EL (cell line): ENCODE results near the gene PRRG3.

Experiments used
- DNase-seq: peaks from one replicate; pipeline ENCODE4 v3.0.0-alpha.2; 2016

Gene PRRG3

GRCh38 chrX:151710457-151710856 is 15.2 kb downstream of the PRRG3 start:
- DNase-seq = no peak

GRCh38 chrX:151711154-151711553 is 15.9 kb downstream of the PRRG3 start:
- DNase-seq = no peak

- DNase-seq = no peak
These were observed 16.5 kb downstream of the PRRG3 start for GRCh38 chrX:151711787-151712186.

GRCh38 chrX:151712253-151712652 is 17.0 kb downstream of the PRRG3 start:
- no peak for DNase-seq

GRCh38 chrX:151713849-151714248 is 18.6 kb downstream of the PRRG3 start:
- peak; percentile 10 for DNase-seq

GRCh38 chrX:151714362-151714761 is 19.1 kb downstream of the PRRG3 start:
- no peak for DNase-seq

- DNase-seq = no peak
These were observed 20.5 kb downstream of the PRRG3 start, which contains the start of gene FATE1 for GRCh38 chrX:151715752-151716151. TSS of gene FATE1 (plus strand) at chrX:151716035. CDS start at chrX:151716120, 85 bp downstream.

GRCh38 chrX:151722241-151722846 is 27.1 kb downstream of the PRRG3 start:
- peak; percentile 9 for DNase-seq

GRCh38 chrX:151723156-151723760 is 28.0 kb downstream of the PRRG3 start:
- no peak for DNase-seq

- DNase-seq = no peak
These were observed 29.5 kb downstream of the PRRG3 start for GRCh38 chrX:151724563-151725337.

GRCh38 chrX:151725338-151725614 is 30.0 kb downstream of the PRRG3 start:
- DNase-seq = no peak

GRCh38 chrX:151726751-151727150 is 31.5 kb downstream of the PRRG3 start:
- DNase-seq = no peak

GRCh38 chrX:151727346-151727745 is 32.1 kb downstream of the PRRG3 start:
- DNase-seq = no peak

- no peak for DNase-seq
These were observed 33.9 kb downstream of the PRRG3 start for GRCh38 chrX:151729056-151729725.

GRCh38 chrX:151734446-151734845 is 39.2 kb downstream of the PRRG3 start, which contains the start of gene CNGA2:
TSS of gene CNGA2 (plus strand) at chrX:151734746. CDS start at chrX:151738484, 3,738 bp downstream.
- DNase-seq = no peak

GRCh38 chrX:151735219-151735618 is 40.0 kb downstream of the PRRG3 start:
- no peak for DNase-seq

- DNase-seq = no peak
These were observed 41.4 kb downstream of the PRRG3 start for GRCh38 chrX:151736685-151737084.

- no peak for DNase-seq
These were observed 42.2 kb downstream of the PRRG3 start for GRCh38 chrX:151737494-151737893.

GRCh38 chrX:151738751-151739150 is 43.5 kb downstream of the PRRG3 start:
- DNase-seq = no peak

- DNase-seq = no peak
These were observed 46.3 kb downstream of the PRRG3 start for GRCh38 chrX:151741606-151742005.

GRCh38 chrX:151742311-151742710 is 47.1 kb downstream of the PRRG3 start:
- DNase-seq = no peak

GRCh38 chrX:151743651-151744470 is 48.6 kb downstream of the PRRG3 start:
- no peak for DNase-seq

GRCh38 chrX:151745651-151746050 is 50.4 kb downstream of the PRRG3 start:
- no peak for DNase-seq
